ENCODE data around the gene CASP9. TPM values are rescaled to one million over a fixed set of nuclear protein-coding genes. Genes with fewer than 3 reads are reported as not detected.

Gene CASP9
- total RNA-seq (2014; rRNA removed; shearing (Covaris generic)), result 5.0 and 10.1 TPM in 2 replicates

DNA sequence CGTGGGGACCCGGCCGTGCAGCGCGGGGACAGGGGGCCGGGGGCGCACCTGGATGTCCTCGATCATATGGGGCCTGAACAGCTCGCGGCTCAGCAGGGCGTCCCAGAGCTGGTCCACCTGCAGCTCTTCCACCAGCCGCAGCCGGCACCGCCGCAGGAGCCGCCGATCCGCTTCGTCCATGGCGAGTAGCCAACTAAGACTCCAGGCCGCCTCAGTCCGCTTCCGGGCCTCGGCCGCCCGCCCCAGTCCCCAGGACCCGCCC is at the start of gene CASP9:
CASP9 (minus strand) TSS at position 195 of the 262 bp plus-strand sequence; CDS start at position 180, 15 bp downstream.
- no peak for DNase-seq (ENCODE audit: low read depth)

DNA sequence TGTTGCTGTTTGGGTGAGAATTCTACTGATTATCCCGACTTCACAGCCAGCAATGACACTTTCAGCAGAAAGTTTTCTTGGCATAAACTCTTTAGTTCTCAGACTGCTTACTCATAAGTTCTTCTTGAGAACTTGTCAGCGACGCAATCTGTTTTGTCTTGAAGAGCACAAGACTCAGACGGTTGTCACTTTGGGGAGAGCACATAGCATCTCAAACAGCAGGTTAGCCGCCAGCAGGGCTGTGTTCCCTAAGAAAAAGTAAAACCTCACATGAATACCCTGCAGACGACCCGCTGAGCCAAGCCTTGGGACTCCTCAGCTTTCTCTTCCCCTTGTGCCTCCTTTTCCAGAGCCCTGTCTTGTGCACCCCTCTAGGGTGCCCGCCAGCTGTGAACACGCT is 49.5 kb upstream of the CASP9 start:
- DNase-seq (ENCODE audit: low read depth), result no peak

DNA sequence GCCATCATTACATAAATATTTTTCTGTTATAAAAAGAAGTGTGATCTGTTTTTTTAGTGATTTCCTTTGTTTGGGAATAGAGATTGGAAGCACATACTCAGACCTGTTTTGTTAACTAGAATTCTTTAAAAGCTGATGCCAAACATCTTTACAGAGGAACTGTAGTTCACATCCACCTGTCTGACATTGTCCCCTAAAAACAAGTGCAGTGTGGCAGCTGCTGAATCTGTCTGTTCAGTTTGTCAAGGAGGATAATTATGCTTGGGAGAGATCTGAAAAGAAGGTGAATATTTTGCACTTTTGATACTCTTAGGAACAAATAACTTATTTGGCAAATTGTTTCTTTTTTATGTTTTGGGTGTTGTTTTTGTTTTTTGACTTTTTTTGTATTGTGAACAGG is 47.3 kb upstream of the CASP9 start:
- DNase-seq (ENCODE audit: low read depth), result no peak

DNA sequence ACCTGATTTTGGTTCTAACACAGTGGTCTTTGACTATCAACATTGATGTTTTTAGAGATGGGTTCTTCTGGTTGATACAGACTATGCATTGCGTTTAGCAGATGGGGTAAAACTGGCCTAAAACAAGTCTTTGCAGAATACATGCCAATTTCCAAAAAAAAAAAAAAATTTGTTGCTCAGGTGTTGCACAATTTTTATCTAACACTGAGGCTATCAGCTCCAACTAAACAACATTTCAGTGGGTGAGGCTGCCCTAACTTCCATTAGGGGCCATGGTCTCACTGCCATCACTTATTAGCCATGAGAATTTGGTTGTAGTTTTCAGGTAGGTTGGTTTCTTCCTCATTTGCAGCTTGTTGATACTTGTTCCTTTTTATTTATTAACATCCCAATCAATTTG is 46.8 kb upstream of the CASP9 start:
- no peak for DNase-seq (ENCODE audit: low read depth)

DNA sequence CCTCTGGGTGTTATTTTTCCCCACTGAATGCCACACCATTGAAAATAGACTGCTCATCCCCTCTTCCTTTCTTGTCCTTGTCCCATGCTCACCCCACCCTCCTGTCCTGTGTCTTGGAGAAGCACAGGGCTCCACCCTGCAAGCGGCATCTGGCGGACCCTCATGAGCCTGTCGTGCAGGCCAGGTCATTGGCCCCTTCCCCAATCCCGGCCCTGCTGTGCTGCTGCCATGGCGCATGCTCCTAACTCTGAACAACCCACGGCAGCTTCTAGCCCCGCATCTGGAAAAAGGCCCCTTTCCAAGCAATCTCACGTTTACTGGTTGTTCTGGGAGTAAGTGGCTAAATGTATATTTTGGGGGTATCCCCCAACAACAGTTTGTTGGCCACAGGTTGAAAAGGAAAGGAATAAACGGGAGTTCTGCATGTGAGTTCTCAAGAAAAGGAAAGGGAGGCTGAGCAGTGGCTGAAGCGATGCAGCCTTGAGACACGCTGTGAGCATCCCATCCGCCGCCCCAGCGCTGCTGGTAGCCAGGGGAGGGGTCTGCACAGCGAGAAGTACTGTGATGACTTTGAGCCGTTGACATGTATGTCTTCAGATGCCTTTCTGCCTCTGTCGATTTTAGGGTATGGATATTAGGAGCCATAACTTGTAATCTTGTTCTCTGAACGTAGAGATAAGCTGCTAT is 44.5 kb upstream of the CASP9 start:
- no peak for DNase-seq (ENCODE audit: low read depth)

DNA sequence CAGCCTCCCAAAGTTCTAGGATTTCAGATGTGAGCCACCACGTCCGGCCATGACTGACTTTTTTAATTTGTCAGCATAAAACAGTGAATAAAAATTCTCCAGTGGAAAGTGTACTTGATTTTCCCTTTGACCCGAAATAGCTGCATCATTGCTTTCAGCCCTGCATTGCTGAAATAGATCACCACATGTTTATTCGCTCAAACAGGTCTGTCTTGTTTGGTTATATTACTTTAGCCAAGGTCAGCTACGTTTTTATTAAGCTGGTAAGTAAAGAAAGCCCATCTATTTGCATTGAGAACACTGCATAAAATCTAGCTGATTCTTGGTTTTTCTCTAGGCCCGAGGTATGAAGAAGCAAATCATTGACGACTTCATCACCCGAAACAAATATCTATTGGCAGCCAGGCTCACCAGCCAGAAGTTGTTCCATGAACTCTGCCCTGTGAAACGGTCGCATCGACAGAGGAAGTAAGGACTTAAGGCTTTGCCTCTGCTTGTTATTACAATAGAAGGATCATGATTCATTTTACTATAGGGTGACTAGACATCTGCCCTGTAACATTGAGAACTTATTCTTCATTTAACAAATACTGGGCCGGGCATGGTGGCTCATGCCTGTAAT is 35.3 kb upstream of the CASP9 start:
- DNase-seq (ENCODE audit: low read depth), result no peak

DNA sequence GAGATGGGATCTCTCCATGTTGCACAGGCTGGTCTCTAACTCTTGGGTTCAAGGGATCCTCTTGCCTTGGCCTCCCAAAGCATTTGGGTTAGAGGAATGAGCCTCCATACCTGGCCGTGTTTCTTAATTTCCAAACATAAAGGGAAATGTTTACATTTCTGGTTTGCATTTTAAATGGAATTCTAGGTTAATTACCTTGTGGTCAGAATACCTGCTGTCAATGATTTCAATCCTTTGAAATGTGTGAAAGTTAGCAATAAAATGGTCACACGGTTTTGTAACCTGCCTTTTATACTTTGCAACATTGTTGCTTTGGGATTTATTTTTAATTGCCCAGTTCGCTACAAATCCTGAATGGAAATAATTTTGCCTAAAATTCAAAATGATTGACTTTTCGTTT is 34.5 kb upstream of the CASP9 start:
- no peak for DNase-seq (ENCODE audit: low read depth)

DNA sequence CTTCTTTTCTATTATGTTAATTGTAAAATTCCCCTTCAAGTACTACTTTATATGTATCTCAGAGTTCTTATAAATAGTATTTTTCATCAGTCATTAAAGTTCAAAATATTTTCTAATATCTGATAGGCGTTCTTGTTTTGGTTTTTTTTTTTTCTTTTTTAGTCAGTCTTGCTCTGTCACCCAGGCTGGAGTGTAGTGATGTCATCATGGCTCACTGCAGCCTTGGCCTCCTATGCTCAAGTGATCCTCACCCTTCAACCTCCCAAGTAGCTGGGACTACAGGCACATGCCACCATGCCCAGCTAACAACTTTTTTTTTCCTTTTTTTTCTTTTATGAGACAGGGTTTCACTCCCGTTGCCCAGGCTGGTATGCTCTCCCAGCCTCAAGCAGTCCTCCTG is 33.6 kb upstream of the CASP9 start:
- no peak for DNase-seq (ENCODE audit: low read depth)

DNA sequence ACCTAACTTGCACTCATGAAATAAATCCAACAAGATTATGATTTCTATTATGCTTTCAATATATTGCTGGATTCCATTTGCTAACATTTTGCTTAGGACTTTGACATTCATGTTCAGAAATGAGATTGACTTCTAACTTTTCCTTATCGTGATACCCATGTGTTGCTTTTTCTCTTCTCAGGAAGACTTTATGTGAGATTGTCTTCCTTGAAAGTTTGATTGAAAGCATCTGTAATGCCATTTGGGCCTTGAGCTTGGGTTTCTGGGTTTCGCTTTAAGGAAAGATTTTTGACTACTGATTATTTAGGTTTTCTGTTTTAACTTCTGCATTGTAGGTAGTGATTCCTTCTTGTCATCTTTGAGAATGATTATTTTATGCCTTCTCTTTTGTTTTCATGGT is 33.0 kb upstream of the CASP9 start:
- no peak for DNase-seq (ENCODE audit: low read depth)

DNA sequence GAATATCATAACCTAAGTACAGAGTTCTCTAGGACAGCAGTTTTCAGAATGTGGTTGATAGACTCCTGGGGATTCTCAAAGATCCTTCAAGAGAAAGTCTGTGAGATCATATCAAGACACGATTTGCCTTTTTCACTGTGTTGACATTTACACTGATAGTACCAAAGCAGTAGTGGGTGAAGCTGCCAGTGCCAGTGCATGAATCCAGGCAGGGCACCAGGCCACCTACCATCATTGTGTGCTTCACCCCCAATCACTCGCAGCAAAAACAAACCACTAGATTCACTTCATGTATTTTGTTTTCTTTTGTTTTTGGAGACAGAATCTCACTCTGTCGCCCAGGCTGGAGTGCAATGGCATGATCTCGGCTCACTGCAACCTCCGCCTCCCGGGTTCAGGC is 26.6 kb upstream of the CASP9 start:
- DNase-seq (ENCODE audit: low read depth), result no peak

DNA sequence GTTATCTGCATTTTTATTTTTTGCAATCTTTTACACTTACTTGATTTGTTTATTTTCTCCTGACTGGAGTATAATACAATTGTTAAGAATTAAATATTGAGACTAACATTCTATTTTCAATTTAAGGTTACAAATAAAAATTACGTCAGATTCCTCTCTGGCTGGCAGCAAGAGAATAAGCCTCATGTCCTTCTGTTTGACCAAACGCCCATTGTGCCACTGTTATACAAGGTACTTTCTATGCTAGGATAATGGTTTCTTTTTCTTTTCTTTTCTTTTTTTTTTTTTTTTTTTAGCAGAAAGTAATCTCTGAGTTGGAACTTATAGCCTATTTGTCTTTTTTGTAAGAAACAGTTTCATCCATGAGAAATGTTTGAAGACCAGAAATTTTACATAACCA is 22.6 kb upstream of the CASP9 start:
- DNase-seq (ENCODE audit: low read depth), result no peak

DNA sequence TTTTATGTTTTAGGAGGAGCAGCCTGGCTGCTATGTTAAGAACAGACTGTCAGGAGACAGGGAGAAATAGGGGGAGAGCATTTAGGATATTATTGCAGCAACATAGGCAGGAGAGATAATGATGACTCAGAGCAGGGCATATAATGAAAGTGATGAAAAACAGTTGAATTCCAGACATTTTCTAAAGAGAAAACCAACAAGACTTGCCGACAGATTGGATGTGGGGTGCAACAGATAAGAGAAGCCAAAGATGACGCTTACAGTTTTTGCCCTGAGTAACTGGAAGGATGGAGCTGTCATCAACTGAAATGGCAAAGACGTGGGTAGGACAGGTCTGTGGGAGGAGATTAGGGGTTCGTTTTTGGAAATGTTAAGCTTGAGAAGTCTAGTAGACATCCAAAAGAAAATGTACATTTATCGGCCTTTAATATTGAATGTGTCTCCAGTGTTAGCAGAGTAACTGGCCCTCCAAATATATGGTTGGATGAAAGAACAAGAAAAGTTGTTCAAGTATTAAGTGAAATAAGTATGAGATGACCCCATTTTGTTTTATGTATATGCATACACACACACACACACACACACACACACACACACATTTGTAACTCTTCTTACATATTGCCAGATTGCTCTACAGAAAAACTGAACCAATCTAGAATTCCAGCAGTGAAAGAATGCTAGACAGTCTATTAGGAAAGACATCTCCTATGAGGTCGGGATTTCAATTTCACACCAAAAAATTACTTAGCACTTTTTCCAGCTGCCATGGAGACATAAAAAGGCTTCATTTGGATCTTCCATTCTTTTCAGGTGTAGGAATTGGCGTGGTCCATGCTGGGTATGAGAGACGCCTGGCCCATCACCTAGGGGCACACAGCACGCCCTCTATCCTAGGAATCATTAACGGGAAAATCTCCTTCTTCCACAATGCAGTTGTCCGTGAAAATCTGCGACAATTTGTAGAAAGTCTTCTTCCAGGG is 19.9 kb upstream of the CASP9 start:
- no peak for DNase-seq (ENCODE audit: low read depth)

DNA sequence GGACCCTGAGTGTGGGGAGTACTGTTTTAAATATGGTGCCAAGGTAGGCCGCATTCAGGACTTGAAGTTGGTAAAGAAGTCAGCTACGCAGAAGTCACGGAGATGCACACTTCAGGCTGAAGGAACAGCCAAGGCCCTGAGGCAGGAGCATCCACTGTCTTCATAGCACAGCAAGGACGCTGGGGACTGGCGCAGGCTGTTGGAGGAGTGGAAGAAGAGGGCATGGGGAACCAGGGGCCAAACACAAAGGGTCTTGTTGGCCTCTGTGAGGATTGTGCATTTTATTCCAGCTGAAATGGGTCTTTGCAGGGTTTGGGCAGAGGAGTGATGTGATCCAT is 19.2 kb upstream of the CASP9 start:
- DNase-seq (ENCODE audit: low read depth), result no peak

DNA sequence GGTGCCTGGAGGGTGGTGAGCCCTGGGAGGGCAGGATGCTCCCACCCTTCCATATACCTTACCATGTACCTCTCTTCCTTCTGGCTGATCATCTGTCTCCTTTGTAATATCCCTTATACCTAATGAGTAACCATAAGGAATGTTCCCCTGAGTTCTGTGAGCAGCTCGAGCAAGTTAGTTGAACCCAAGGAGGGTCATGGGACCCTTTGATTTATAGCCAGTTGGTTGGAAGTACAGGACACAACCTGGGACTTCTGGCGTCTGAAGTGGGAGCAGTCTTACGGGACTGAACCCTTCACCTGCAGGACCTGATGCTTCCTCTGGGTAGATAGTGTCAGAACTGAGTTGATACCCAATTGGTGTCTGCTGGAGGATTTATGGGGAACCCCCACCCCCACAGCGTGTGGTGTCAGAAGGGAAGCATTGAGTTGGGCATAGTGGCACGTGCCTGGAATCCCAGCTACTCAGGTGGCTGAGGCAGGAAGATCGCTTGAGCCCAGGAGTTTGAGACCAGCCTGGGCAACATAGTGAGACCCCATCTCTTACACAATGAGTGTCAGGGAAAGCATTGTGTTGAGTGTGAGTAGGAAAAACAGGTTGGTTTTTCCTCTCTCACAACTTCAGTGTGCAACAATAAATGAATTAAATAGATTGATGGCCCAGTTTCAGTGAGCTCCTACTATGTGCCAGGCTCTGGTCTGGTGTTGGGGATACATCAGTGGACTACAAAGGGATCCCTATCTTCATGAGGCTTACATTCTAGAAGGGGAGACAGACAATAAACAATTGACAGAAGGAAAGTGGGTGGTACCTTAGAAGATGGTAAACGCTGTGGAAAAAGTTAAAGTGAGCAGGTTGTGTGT is 18.6 kb upstream of the CASP9 start:
- no peak for DNase-seq (ENCODE audit: low read depth)

DNA sequence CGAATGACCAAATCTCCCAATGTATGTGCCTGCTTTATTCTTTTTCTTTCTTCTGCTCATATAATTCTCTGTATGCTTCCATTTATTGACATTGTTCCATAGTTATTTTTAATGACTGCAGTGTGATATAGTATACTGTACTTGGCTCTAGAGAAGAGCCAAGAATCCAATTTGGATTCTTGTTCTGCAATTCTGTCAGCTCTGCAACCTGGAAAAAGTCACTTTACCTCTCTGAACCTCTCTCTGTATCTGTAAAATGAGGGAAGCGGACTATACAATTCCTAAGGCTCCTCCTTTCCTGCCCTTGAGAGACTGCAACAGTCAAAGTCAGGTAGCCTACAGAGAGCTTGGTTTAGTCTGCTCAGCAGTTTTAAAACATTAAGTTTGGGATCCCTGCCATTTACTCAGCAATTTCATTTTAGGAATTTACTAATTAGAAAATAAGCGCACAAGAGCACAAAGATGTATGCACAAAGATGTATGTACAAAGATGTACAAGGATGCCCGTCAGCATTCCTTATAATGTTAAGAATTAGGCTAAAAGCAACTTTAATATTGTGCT is 17.3 kb upstream of the CASP9 start:
- no peak for DNase-seq (ENCODE audit: low read depth)

DNA sequence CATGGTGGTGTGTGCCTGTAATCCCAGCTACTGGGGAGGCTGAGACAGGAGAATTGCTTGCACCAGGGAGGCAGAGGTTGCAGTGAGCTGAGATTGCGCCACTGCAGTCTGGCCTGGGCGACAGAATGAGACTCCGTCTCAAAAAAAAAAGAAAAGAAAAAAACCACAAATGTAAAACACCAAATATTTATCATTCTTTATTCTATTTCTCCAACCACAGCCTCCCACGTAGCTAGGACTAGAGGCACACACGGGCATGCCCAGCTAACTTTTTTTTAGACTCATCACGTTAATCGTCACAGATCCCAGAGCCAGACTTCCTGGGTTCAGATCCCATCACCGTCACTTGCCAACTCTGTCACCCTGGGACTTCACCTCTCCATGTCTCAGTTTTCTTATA is 16.2 kb upstream of the CASP9 start:
- DNase-seq (ENCODE audit: low read depth), result peak; percentile 17

DNA sequence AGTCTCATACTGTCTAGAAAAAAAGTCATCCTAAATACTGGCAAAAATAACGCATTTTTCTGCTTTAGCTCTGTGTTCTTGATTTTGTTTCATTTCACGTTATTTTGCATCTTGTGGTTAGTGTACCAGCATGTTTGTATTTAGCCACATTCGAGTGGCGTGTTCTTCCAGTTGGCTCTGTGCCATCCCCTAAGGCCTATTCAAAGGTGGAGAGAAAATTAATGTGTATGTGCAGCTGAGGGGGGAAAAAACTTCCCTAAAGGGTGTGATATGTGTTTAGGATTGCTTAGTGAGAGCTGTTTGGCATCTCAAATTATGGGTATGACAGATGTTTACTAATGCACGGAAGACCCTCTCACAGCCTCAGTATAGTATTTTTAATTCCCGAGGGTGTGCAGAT is 14.8 kb upstream of the CASP9 start:
- DNase-seq (ENCODE audit: low read depth), result peak; percentile 9

DNA sequence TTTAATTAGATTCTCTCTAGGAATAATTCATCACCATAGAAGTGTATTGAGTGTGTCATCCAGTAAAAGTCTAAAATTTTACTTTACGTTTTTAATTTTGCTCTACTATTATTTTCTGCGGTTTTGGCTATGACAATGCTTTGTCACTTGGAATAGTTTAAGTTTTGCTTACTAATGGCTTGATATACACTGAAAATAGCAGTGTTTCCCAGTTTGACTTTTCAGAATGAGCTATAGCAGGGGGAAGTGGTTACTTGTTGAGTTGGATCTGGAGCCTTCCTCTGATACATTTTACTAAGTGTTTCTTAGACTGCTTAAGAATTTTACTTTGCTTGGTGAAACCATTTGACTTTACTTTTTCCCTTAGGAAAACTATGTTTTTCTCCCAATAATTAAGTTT is 7.7 kb upstream of the CASP9 start:
- no peak for DNase-seq (ENCODE audit: low read depth)

DNA sequence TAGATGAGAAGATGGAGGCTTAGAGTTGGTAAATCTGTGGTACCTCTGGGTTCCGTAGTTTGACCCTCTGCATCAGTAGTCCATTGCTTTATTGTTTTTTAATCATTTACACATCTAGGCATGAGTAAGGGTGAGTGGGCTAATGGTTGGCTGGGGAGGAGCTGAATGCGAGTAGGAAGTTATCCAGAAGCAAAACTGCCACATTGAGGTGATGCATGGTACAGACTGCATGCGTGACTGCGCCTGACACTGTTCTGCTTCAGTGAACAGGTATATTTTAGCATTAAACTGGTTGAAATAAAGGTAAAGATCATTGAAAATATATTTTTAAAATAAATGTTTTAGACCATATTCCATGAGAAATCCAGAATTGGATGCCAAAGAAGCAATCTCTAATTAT is 7.0 kb upstream of the CASP9 start:
- DNase-seq (ENCODE audit: low read depth), result no peak

DNA sequence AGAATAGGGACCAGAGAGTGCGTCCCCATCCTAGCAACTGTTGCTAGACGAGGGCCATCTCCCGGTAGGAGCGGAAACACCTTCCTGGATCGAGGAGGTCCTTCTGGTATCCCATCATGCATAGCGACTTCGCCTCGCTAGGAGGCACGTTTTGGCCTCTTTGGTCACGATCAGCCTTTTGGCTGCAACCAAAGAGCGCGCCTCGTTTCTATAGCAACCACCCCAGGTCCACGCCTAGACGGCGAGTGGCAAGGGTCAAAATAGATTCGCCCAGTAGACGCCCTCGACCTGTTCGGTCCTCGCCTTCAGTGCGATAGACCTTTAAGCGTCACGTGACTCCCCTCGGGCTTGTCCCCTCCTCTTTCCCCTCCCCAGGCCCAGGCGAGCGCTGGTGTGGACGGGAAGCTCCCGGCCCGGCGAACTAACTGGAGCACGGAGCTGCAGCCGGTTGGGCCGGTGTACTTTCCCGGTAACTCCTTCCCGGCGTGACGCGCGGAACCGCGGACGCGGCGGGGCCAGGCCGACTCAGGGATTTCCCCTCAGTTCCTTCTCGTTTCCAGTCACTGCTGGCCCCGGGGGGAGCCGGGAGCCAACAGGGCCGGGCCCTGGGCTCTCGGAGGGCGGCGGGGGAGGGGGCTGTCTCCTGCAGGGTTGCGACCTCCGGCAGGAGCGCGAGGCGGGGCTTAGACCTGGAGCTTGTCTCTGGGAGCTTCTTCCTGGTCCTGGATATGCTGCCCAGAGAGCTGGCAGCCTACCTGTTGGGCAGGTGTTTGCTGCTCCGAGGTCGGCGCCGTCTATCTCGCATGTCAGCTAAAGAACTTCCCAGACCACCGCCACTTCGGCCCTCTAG is 2.7 kb upstream of the CASP9 start, which contains the start of gene DNAJC16:
DNAJC16 (plus strand) TSS at position 359 of the 850 bp plus-strand sequence. CDS start 2,258 bp downstream, outside the sequence.
- DNase-seq (ENCODE audit: low read depth), result peak; percentile 100

Data from M059J (cell line).